ENCODE measurements around the gene PLAC9. TPM values are rescaled to one million over a fixed set of nuclear protein-coding genes. Genes with fewer than 3 reads are reported as not detected.

PLAC9 gene
- total and polyA plus RNA-seq, 2 donors (not counting 3 experiments of a cell fraction or from before 2014, with no cell fraction given): 1.7 to 2.0 TPM

- no peak for FAIRE-seq
- POLR2A ChIA-PET: no interaction called here
- no TSS peak for BruUV-seq (replicated peaks)
These were observed 55.2 kb downstream of the PLAC9 start for GRCh38 chr10:80187465-80188409.

More at GRCh38 chr10:80187465-80188409, 55.2 kb downstream of the PLAC9 start:
- Histone ChIP-seq H3K4me2 (ENCODE audit: insufficient read depth, low read length) (no peak overlapping the region), H3K36me3 (ENCODE audit: control insufficient read depth in 2 of 2, extremely low read depth in 1 of 2, insufficient read depth in 2 of 2, low read length in 2 of 2) (no peaks in the 10 kb centered on the region), H3K4me3 (replicated peaks in 1 of 3; ENCODE audit: insufficient read depth in 1 of 3, low read depth in 1 of 3, low read length in 3 of 3) (no peak overlapping the region), H3K4me1 (ENCODE audit: control insufficient read depth, extremely low read depth, insufficient read depth, low read length) (no peaks in the 10 kb centered on the region), H3K9me1 (replicated peaks; ENCODE audit: control insufficient read depth, extremely low read depth, insufficient read depth, low read length) (no peaks in the 10 kb centered on the region), H3K9ac (replicated peaks; ENCODE audit: extremely low read depth, insufficient read depth, low read length) (no peak overlapping the region), H3K27ac (ENCODE audit: insufficient read depth, low read depth, low read length) (no peak overlapping the region), H3K79me2 (ENCODE audit: control insufficient read depth, insufficient read depth, low read length) (peaks cover 87% of the 10 kb centered on the region), H2AFZ (ENCODE audit: low read depth, low read length) (no peak overlapping the region), H3K9me3 (replicated peaks; ENCODE audit: control insufficient read depth, insufficient read depth, low read length) (no peaks in the 10 kb centered on the region), H4K20me1 (replicated peaks; ENCODE audit: control insufficient read depth, extremely low read depth, insufficient read depth, low read length) (peaks cover under 1% of the 10 kb centered on the region), H3K27me3 (ENCODE audit: control insufficient read depth in 2 of 2, insufficient read depth in 2 of 2, low read length in 2 of 2) (no peaks in the 10 kb centered on the region)
- no peak for DNase-seq (ENCODE audit: low read depth, low spot score)
- dilution Hi-C loops (cut with MboI; ENCODE audit: extremely low pct_ligation_motif_present, low sequenced_read_pairs): no loop called here
- CTCF ChIA-PET: interaction anchor here (0.7 to 1.0 kb wide), 3 partner anchors 12 to 44 kb away, joined by 3 to 5 read pairs (median 3); no protein-coding TSS in a partner anchor
- intact Hi-C loops (cut with micrococcal nuclease): no loop called here
- TF ChIP-seq EZH2 (IDR thresholded peaks at IDR 0.05; ENCODE audit: borderline replicate concordance, low read depth, low read length, severe bottlenecking) (no peak), JUN (IDR thresholded peaks at IDR 0.05; ENCODE audit: borderline replicate concordance, insufficient read depth, insufficient read length, low read depth) (no peak), POLR2AphosphoS5 (IDR thresholded peaks at IDR 0.05; ENCODE audit: insufficient read depth, low read depth, low read length) (no peak), CTCF (IDR thresholded peaks at IDR 0.05; ENCODE audit: extremely low read depth in 1 of 2, insufficient read depth in 1 of 2, low read depth in 1 of 2, low read length in 2 of 2) (no peak), GATA2 (IDR thresholded peaks at IDR 0.05; ENCODE audit: insufficient read depth, insufficient read length, low read depth, low read length) (no peak), POLR2A (IDR thresholded peaks at IDR 0.05; ENCODE audit: low read depth, low read length) (no peak), MAX (IDR thresholded peaks at IDR 0.05; ENCODE audit: insufficient read depth, insufficient read length) (no peak), MYC (IDR thresholded peaks at IDR 0.05; ENCODE audit: low read depth, low read length) (no peak), FOS (IDR thresholded peaks at IDR 0.05; ENCODE audit: borderline replicate concordance, insufficient read depth, low read length) (no peak)
